Fibroblast of skin of right biceps (primary cell): ENCODE results near the gene MAN1B1.

Experiments used
- DNase-seq: peaks from one replicate; pipeline ENCODE4 v3.0.0-alpha.2; 2013

The MAN1B1 gene

GRCh38 chr9:137069508-137070091, 17.2 kb upstream of the MAN1B1 start:
- DNase-seq = no peak

DNA sequence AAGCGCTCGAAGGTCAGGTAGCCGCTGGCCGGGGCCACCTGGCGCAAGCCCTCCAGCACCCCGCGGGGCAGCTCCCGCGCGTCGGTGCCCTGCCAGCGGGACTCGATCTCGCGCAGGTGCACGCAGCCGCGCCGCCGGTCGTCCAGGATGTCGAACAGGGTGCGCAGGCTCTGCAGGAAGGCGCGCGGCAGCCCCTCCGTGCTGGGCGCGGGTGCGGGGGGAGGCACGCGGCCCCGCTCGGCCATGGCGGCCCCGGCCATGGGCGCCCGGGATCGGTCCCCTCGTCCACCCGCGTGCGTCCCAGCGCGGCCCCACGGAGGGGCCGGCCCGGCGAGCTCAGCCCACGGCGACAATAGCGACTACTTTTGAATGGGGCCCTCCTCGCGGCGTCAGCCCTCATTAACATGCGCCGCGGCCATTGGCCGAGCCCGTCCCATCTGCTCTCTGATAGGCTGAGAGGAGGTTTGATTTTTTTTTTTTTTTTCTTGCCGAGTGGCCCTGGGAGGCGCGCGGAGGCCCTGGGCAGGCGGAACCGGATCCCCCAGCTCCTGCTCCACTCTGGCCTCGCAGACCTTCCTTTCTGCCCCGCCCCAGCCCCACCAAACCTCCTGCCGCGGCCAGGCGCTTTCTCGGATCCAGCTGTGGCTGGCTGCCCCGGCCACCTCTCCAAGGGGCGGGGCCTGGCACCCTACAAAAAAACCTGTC, 16.4 kb upstream of the MAN1B1 start, which contains the start of gene SAPCD2:
Gene SAPCD2 (minus strand): TSS at position 357 of the 705 bp plus-strand sequence. CDS start 97 bp downstream, at position 260.
- DNase-seq = peak; percentile 86

GRCh38 chr9:137070906-137071275, 15.9 kb upstream of the MAN1B1 start:
- peak; percentile 5 for DNase-seq

DNA sequence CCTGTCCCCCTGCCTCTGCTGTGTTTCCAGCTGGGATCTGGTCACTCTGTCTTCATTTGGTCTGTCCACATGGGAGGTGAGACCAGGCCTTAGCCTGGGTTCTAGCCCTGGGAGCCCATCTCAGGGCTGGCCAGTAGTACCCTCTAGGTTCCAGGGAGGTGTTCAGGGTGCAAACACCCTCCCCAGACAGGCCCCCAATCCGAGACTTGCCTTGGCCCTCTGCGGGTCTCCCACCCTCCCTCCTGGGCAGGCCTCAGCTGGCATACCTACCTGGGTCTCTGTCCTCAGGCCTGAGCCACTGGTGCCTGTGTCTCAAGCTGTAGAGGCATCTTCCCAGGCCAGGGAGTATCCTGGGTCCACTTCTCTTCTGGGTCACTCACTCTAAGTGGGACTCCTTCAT, 15.5 kb upstream of the MAN1B1 start:
- no peak for DNase-seq

DNA sequence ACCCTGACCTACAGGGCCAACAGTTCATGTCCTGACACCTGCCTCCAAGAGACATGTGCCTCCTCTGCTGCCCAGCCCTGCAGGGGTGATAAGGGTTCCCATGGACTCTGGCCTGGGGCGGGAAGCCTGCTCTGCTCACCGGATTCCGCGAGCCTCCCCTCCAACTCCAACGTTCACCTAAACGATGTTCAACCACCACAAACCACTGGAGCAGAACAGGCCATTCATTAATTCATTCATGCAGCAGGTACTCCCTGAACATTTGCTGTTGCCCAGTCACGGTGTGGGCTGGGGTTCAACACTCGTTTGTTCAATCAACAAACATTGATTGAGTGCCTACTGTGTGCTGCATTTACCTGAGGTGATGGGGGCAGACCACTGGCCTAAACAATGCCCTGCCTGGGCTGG, 12.8 kb upstream of the MAN1B1 start:
- no peak for DNase-seq

GRCh38 chr9:137074657-137075274, 12.0 kb upstream of the MAN1B1 start:
- DNase-seq = no peak

DNA sequence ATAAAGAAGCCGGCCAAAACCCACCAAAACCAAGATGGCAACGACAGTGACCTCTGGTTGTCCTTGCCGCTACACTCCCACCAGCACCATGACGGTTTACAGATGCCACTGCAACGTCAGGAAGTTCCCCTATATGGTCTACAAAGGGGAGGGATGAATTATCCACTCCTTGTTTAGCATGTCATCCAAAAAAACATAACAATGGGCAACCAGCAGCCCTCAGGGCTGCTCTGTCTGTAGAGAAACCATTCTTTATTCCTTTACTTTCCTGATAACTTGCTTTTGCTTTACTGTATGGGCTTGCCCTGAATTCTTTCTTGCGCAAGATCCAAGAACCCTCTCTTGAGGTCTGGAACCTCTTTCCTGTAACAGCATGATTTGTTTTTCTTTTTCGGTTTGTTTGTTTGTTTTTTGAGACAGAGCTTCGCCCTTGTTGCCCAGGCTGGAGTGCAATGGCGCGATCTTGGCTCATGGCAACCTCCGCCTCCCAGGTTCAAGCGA, 11.5 kb upstream of the MAN1B1 start:
- DNase-seq = no peak

GRCh38 chr9:137076636-137077009, 10.2 kb upstream of the MAN1B1 start:
- DNase-seq = no peak

- DNase-seq = peak; percentile 49
These were observed 9.6 kb upstream of the MAN1B1 start, which contains the start of gene UAP1L1 for GRCh38 chr9:137077010-137077747. UAP1L1 (plus strand) TSS chr9:137077517; CDS start chr9:137077533, 16 bp downstream.

DNA sequence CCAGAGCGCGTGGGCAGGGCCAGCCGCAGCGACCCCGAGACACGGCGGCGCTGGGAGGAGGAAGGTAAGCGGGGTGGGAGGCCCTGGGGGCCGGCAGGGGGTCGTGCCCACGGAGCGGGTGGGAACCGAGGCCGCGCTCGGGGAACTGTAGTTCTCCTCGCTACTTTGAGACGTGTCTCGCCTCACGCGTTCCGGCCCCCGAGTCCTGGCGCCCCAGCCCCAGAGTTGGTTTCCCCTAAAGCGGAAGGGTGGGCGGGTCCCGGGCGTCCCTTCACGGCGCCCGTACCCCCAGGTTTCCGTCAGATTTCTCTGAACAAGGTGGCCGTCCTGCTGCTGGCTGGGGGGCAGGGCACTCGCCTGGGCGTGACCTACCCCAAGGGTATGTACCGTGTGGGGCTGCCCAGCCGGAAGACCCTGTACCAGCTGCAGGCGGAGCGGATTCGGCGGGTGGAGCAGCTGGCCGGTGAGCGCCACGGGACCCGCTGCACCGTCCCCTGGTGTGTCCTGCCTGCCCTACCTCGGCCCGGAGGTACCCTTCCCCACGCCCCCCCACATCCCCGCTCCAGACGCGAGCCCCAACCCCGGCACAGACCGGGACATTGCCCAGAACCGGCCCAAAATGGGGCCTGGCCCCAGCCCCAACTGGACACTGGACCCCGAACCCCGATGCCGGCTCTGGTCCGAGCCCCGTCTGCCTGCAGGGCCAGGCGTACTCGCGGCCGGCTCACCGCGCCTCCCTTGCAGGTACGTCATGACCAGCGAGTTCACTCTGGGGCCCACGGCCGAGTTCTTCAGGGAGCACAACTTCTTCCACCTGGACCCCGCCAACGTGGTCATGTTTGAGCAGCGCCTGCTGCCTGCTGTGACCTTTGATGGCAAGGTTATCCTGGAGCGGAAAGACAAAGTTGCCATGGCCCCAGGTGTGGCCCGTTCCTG, 8.8 kb upstream of the MAN1B1 start:
- peak; percentile 5 for DNase-seq

DNA sequence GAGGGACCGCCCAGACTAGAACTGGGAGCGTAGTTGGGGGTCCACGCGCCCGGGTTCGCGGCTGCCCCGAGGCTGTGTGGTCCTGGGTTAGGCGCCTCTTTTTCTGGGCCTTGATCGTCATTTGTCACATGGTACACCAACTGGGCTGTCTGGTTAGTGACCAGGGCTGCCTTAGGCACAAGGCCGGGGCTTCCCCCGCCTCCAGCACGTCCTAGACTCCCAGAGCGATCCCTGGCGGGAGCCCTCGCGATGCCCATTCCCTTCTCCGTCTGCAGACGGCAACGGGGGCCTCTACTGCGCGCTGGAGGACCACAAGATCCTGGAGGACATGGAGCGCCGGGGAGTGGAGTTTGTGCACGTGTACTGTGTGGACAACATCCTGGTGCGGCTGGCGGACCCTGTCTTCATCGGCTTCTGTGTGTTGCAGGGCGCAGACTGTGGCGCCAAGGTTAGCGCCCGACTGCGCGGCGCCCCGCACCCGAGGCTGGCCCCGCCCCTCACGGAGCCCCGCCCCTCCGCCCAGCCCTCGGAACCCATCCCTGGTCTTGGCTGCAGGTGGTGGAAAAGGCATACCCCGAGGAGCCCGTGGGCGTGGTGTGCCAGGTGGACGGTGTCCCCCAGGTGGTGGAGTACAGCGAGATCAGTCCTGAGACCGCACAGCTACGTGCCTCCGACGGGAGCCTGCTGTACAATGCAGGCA, 7.9 kb upstream of the MAN1B1 start:
- DNase-seq = peak; percentile 15

GRCh38 chr9:137079401-137079787, 7.4 kb upstream of the MAN1B1 start:
- DNase-seq = no peak

DNA sequence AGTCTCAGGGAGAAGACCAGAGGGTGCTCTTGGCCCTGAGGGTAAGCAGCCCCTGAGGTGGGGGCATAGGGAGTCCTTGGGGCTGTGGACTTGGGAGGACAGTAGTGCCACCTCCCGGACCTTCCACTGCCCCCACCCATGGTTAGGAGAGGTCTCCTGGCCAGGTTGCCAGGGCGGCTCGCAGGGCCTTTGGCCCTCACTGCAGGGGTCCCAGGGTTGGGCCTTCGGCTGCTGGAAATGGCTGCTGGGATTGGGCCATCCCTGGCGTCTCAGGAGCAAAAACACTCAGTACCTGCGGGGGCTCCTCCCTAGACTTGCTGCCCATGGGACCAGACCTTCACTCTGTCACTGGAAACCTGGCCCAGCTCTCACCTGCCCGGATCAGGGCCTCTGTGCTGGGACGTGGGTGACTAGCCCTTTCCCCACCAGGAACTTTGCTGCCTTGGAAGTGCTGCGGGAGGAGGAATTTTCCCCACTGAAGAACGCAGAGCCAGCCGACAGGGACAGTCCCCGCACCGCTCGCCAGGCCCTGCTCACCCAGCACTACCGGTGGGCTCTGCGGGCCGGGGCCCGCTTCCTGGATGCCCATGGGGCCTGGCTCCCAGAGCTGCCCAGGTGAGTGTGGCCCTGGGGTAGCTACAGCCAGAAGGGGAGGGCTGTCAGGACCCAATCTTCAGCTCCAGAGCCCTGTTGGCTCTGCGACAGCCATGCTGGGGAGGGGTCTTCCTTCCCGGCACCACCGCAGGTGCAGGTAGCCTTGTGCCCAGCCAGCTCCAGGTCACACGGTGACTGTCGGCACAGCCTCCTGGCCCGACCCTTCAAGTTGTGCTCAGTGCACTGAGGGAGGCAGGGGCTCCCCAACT, 6.3 kb upstream of the MAN1B1 start:
- DNase-seq = no peak

- no peak for DNase-seq
These were observed 4.4 kb upstream of the MAN1B1 start for GRCh38 chr9:137082222-137082924.

DNA sequence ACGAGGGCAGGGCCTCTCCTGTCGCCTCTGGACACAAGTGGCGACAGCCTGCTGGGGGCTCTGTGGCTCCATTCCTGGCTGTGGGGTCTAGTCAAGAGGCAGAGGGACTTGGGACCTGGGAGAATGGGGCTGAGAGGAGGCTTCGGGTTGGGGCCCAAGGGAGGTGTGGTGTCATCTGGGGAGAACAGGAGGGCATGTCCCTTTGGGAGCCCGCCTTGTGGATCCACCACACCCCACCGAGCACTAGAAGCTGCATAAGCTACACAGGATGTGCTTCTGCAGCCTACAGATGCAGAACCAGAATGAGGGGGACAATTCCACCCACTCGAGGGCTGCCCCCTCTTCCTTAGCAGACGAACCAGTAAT, 3.9 kb upstream of the MAN1B1 start:
- DNase-seq = no peak

DNA sequence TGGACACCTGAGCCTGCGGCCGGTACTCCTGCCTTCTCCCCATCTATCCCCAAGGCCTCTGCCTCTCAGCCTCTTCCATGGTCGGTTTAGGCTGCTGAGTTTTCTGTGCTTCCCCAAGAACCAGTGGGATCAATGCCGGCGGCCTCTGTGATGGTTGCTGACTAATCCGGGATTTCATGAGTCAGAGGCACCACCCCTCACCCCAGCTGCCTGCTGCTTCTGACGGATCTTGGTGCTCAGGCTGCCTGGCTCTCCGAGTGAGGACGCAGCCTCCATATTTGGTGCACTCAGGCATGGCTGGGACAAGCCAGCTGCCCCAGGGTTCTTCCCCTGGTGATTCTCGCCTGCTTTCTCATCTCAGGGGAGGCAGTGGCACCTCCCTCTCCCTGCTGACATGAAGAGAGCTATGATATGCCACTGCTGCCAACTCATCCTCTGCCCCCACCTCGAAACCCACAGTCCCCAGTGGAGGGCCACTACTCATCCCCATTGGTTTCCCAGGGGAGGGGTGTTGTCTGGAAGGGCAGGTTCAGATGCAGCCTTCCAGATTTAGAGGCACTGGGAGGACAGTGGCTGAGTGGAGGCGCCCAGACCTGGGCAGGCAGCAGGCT, 3.3 kb upstream of the MAN1B1 start:
- peak; percentile 97 for DNase-seq

GRCh38 chr9:137084526-137084925, 2.3 kb upstream of the MAN1B1 start:
- DNase-seq = no peak

DNA sequence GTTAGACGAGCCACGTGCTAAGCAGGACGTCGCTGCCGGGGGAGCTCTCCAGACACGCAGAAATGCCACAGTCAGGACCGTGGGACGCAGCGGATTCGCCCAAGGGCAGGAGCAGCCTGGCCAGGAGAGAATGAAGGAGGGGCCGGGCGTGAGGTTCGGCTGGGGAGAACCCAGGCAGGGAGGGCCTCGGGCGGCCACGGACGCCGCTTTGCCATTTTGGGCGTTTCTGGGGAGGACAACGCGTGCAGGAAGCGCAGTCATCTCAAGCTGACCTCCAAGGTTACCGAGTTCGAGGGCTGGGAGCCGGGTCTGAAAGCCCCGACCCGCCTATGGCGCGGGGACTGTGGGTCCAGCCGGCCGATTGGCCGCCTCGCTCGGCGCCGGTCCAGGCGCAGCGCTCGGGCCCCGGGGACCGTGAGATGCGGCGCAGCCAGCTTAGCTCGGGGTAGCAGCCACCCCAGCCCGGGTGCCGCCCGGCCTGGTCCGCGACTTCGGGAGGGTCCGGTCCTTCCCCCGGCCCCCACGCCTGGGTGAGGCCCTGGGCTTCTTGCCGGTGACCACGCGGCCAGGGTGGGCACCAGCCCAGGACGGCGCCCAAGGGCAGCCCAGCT, 760 bp upstream of the MAN1B1 start:
- peak; percentile 17 for DNase-seq

DNA sequence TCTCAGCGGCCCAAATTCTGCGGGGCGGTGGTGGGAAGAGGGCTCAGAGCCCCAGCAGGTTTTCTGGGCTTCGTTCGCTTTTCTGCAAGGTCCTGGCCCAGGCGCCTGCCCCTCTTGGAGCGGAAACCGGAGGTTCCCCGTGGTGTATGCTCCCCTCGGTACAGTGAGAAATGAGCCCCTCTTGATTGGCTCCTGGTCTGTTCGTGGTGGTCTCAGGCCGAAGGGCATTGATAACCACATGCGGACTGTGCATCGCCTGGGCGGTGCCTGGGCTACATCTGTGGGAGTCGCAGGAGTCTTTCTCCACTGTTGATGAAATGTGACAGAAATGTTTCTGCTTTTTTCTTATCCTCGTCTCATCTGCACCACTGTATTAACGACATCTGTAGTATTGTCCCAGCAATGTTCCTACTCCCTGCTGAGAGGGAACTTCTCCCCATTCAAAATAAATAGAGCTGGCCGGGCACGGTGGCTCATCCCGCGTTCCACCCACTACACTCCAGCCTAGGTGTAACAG, 682 bp downstream of the MAN1B1 start:
- no peak for DNase-seq
